ENCODE results near the gene SMG1.
"Not testable (repeated sequence)": the region's sequence is repeated elsewhere in the genome, so short reads cannot be mapped to it uniquely, and the experiment has no call there.

SMG1 gene

GRCh38 chr16:18759598-18760520 lies 166.3 kb downstream of the SMG1 start:
- DNase-seq (ENCODE audit: low read depth), result not testable (repeated sequence)

- not testable (repeated sequence) for DNase-seq (ENCODE audit: low read depth)
Observed at GRCh38 chr16:18757960-18758660, 168.1 kb downstream of the SMG1 start.

- not testable (repeated sequence) for DNase-seq (ENCODE audit: low read depth)
Observed at GRCh38 chr16:18756639-18757038, 169.6 kb downstream of the SMG1 start.

Data from stromal cell of bone marrow (primary cell).